Measurements from ENCODE around the gene STK26. TPM values are rescaled to one million over a fixed set of nuclear protein-coding genes. Genes with fewer than 3 reads are reported as not detected.

The STK26 gene
- total RNA-seq, 1 donor: 9.1 TPM

GRCh38 chrX:132063862-132064261 lies 40.8 kb downstream of the STK26 start:
- no peak for TF ChIP-seq CTCF (IDR thresholded peaks at IDR 0.05; ENCODE audit: insufficient read depth, low read depth, low read length)
- no peak for DNase-seq (ENCODE audit: low read depth)
- H3K4me3 ChIP-seq (ENCODE audit: low read depth, low read length): no peak overlapping the region

GRCh38 chrX:132068405-132068804 lies 45.3 kb downstream of the STK26 start:
- no peak for TF ChIP-seq CTCF (IDR thresholded peaks at IDR 0.05; ENCODE audit: insufficient read depth, low read depth, low read length)
- no peak overlapping the region for H3K4me3 ChIP-seq (ENCODE audit: low read depth, low read length)
- no peak for DNase-seq (ENCODE audit: low read depth)

- DNase-seq (ENCODE audit: low read depth): peak; percentile 27
- TF ChIP-seq CTCF (IDR thresholded peaks at IDR 0.05; ENCODE audit: insufficient read depth, low read depth, low read length): peak; percentile 40
Observed at GRCh38 chrX:132071254-132071653, 48.2 kb downstream of the STK26 start.

GRCh38 chrX:132077414-132077813 lies 54.3 kb downstream of the STK26 start:
- TF ChIP-seq CTCF (IDR thresholded peaks at IDR 0.05; ENCODE audit: insufficient read depth, low read depth, low read length): no peak
- H3K4me3 ChIP-seq (ENCODE audit: low read depth, low read length): no peak overlapping the region
- no peak for DNase-seq (ENCODE audit: low read depth)

More at GRCh38 chrX:132071254-132071653, 48.2 kb downstream of the STK26 start:
- no peak overlapping the region for H3K4me3 ChIP-seq (ENCODE audit: low read depth, low read length)

GRCh38 chrX:132077912-132078311 lies 54.8 kb downstream of the STK26 start:
- no peak for TF ChIP-seq CTCF (IDR thresholded peaks at IDR 0.05; ENCODE audit: insufficient read depth, low read depth, low read length)
- no peak for DNase-seq (ENCODE audit: low read depth)
- no peak overlapping the region for H3K4me3 ChIP-seq (ENCODE audit: low read depth, low read length)

- no peak overlapping the region for H3K4me3 ChIP-seq (ENCODE audit: low read depth, low read length)
- no peak for TF ChIP-seq CTCF (IDR thresholded peaks at IDR 0.05; ENCODE audit: insufficient read depth, low read depth, low read length)
- no peak for DNase-seq (ENCODE audit: low read depth)
Observed at GRCh38 chrX:132085786-132086185, 62.7 kb downstream of the STK26 start.

GRCh38 chrX:132086672-132087071 lies 63.6 kb downstream of the STK26 start:
- no peak for TF ChIP-seq CTCF (IDR thresholded peaks at IDR 0.05; ENCODE audit: insufficient read depth, low read depth, low read length)
- DNase-seq (ENCODE audit: low read depth): peak; percentile 33
- H3K4me3 ChIP-seq (ENCODE audit: low read depth, low read length): no peak overlapping the region

Data from fibroblast of villous mesenchyme (primary cell).